ENCODE measurements around the gene SLC38A3.

The SLC38A3 gene

GRCh38 chr3:50230104-50230793, 25.2 kb downstream of the SLC38A3 start:
- H3K4me3 ChIP-seq (ENCODE audit: low read depth, low read length) = no peak overlapping the region
- TF ChIP-seq MYC (IDR thresholded peaks at IDR 0.05; ENCODE audit: low read depth, low read length) (no peak), MAX (IDR thresholded peaks at IDR 0.05; ENCODE audit: low read depth, low read length) (no peak), CTCF (IDR thresholded peaks at IDR 0.05; ENCODE audit: low read depth, low read length) (no peak), POLR2A (IDR thresholded peaks at IDR 0.05; ENCODE audit: extremely low read depth, insufficient read length) (no peak)
- DNase-seq (ENCODE audit: low read depth) = peak; percentile 40

- TF ChIP-seq MAX (IDR thresholded peaks at IDR 0.05; ENCODE audit: low read depth, low read length) (no peak), MYC (IDR thresholded peaks at IDR 0.05; ENCODE audit: low read depth, low read length) (no peak), POLR2A (IDR thresholded peaks at IDR 0.05; ENCODE audit: extremely low read depth, insufficient read length) (no peak), CTCF (IDR thresholded peaks at IDR 0.05; ENCODE audit: low read depth, low read length) (no peak)
- H3K4me3 ChIP-seq (ENCODE audit: low read depth, low read length) = no peak overlapping the region
- no peak for DNase-seq (ENCODE audit: low read depth)
Measured at GRCh38 chr3:50230794-50231125, 25.7 kb downstream of the SLC38A3 start.

GRCh38 chr3:50231581-50231980, 26.5 kb downstream of the SLC38A3 start:
- no peak overlapping the region for H3K4me3 ChIP-seq (ENCODE audit: low read depth, low read length)
- no peak for DNase-seq (ENCODE audit: low read depth)
- TF ChIP-seq CTCF (IDR thresholded peaks at IDR 0.05; ENCODE audit: low read depth, low read length) = no peak
- TF ChIP-seq MYC (IDR thresholded peaks at IDR 0.05; ENCODE audit: low read depth, low read length) = no peak
- no peak for TF ChIP-seq MAX (IDR thresholded peaks at IDR 0.05; ENCODE audit: low read depth, low read length)
- no peak for TF ChIP-seq POLR2A (IDR thresholded peaks at IDR 0.05; ENCODE audit: extremely low read depth, insufficient read length)

GRCh38 chr3:50232303-50232702, 27.2 kb downstream of the SLC38A3 start:
- no peak for DNase-seq (ENCODE audit: low read depth)
- H3K4me3 ChIP-seq (ENCODE audit: low read depth, low read length) = no peak overlapping the region
- TF ChIP-seq CTCF (IDR thresholded peaks at IDR 0.05; ENCODE audit: low read depth, low read length) (no peak), POLR2A (IDR thresholded peaks at IDR 0.05; ENCODE audit: extremely low read depth, insufficient read length) (no peak), MYC (IDR thresholded peaks at IDR 0.05; ENCODE audit: low read depth, low read length) (no peak)

GRCh38 chr3:50233176-50233575, 28.1 kb downstream of the SLC38A3 start:
- no peak overlapping the region for H3K4me3 ChIP-seq (ENCODE audit: low read depth, low read length)
- DNase-seq (ENCODE audit: low read depth) = no peak
- no peak for TF ChIP-seq MAX (IDR thresholded peaks at IDR 0.05; ENCODE audit: low read depth, low read length)
- no peak for TF ChIP-seq POLR2A (IDR thresholded peaks at IDR 0.05; ENCODE audit: extremely low read depth, insufficient read length)
- TF ChIP-seq MYC (IDR thresholded peaks at IDR 0.05; ENCODE audit: low read depth, low read length) = no peak
- TF ChIP-seq CTCF (IDR thresholded peaks at IDR 0.05; ENCODE audit: low read depth, low read length) = no peak

All from NB4 (cell line).